Fibroblast of lung (primary cell): ENCODE data around the gene RBL2. TPM values are rescaled to one million over a fixed set of nuclear protein-coding genes. Genes with fewer than 3 reads are reported as not detected.

Experiments
- DNase-seq, 2 donors: peaks; one replicate each; pipeline versions ENCODE4 v3.0.0 to v3.0.0-alpha.2; 2010; ENCODE audit warnings: low read depth in 2 of 2
- H2AFZ ChIP-seq: 2 replicates; pipeline ENCODE4 v1.5.1; 2012; ENCODE audit warnings: low read length, control low read depth, inconsistent platforms
- H3K27ac ChIP-seq: 2 replicates; pipeline ENCODE4 v1.5.1; 2011; ENCODE audit warnings: low read length, control low read depth; ENCODE audit not compliant: insufficient read depth
- H3K27me3 ChIP-seq: 2 replicates; pipeline ENCODE4 v1.5.1; 2011; ENCODE audit warnings: mild to moderate bottlenecking, low read length; ENCODE audit not compliant: control insufficient read depth, insufficient read depth
- H3K36me3 ChIP-seq: 2 replicates; pipeline ENCODE4 v1.5.1; 2011; ENCODE audit warnings: low read length; ENCODE audit not compliant: control insufficient read depth, insufficient read depth
- H3K4me1 ChIP-seq: 2 replicates; pipeline ENCODE4 v1.5.1; 2011; ENCODE audit warnings: low read length; ENCODE audit not compliant: control insufficient read depth, insufficient read depth; ENCODE audit errors: extremely low read depth
- H3K4me2 ChIP-seq: 2 replicates; pipeline ENCODE4 v1.5.1; 2011; ENCODE audit warnings: low read length, control low read depth; ENCODE audit not compliant: insufficient read depth; ENCODE audit errors: extremely low read depth
- H3K4me3 ChIP-seq, 4 experiments: fragments of 200-600 bp in 1 of 4; sonication (generic) in 1 of 4; replicated peaks in 1 of 4; 2 replicates each; pipeline ENCODE4 v1.5.1; 2011 to 2016; ENCODE audit warnings: low read length in 4 of 4, low read depth in 3 of 4, mild to moderate bottlenecking in 3 of 4, control low read depth in 2 of 4, inconsistent platforms in 1 of 4, mixed read lengths in 1 of 4; ENCODE audit not compliant: insufficient read depth in 1 of 4; ENCODE audit errors: control extremely low read depth in 1 of 4
- H3K79me2 ChIP-seq: 2 replicates; pipeline ENCODE4 v1.5.1; 2012; ENCODE audit warnings: mild to moderate bottlenecking, low read length, inconsistent platforms; ENCODE audit not compliant: control insufficient read depth, insufficient read depth
- H3K9ac ChIP-seq: 2 replicates; pipeline ENCODE4 v1.5.1; 2011; ENCODE audit warnings: mild to moderate bottlenecking, low read length, control low read depth; ENCODE audit not compliant: insufficient read depth
- H3K9me3 ChIP-seq: 2 replicates; pipeline ENCODE4 v1.5.1; 2012; ENCODE audit warnings: low read depth, low read length; ENCODE audit not compliant: control insufficient read depth, insufficient read depth
- H4K20me1 ChIP-seq: 2 replicates; pipeline ENCODE4 v1.5.1; 2011; ENCODE audit warnings: low read length; ENCODE audit not compliant: control insufficient read depth, insufficient read depth; ENCODE audit errors: extremely low read depth
- CTCF ChIP-seq, 2 donors: IDR thresholded peaks in 1 of 2; conservative IDR thresholded peaks in 1 of 2; 1 replicate in 1 of 2; 2 replicates in 1 of 2; pipeline ENCODE4 v1.5.1; 2011 to 2012; ENCODE audit warnings: low read length in 2 of 2, control low read depth in 1 of 2, inconsistent platforms in 1 of 2, low read depth in 1 of 2, mild to moderate bottlenecking in 1 of 2
- EZH2 ChIP-seq: IDR thresholded peaks from 2 replicates; pipeline ENCODE4 v1.5.1; 2012; ENCODE audit warnings: low read length, control low read depth, mild to moderate bottlenecking; ENCODE audit errors: missing control alignments
- polyA plus RNA-seq, 2 donors: library from polyadenylated mRNA; depleted of rRNA in 1 of 2; stranded (reverse) in 1 of 2; unstranded in 1 of 2; fragments of >200 nt; gene quantifications; 2 replicates each; pipeline ENCODE4 v1.2.1, GENCODE V29; 2011 to 2012; ENCODE audit warnings: missing spikeins in 1 of 2
- total RNA-seq: library from RNA; depleted of rRNA; stranded (reverse); fragments of >200 nt; gene quantifications from 2 replicates; pipeline ENCODE4 v1.2.1, GENCODE V29; 2014

RBL2 gene
- total and polyA plus RNA-seq, 2 donors (not counting 1 experiment from before 2014, with no cell fraction given): 47.7 to 48.2 TPM

GRCh38 chr16:53429221-53429943 is 4.9 kb upstream of the RBL2 start:
- Histone ChIP-seq H3K27ac (no peak overlapping the region), H3K4me2 (no peak overlapping the region), H3K36me3 (no peaks in the 10 kb centered on the region), H3K27me3 (no peaks in the 10 kb centered on the region), H3K4me3 (no peak overlapping the region), H3K79me2 (no peaks in the 10 kb centered on the region), H3K9me3 (no peaks in the 10 kb centered on the region), H3K9ac (no peak overlapping the region), H2AFZ (no peak overlapping the region), H3K4me1 (no peaks in the 10 kb centered on the region), H4K20me1 (no peaks in the 10 kb centered on the region)
- DNase-seq: peak; percentile 60 to 87
- TF ChIP-seq EZH2 (no peak), CTCF (conservative IDR thresholded peaks at IDR 0.05 in 1 of 2, IDR thresholded peaks at IDR 0.05 in 1 of 2; ENCODE audit: low read depth in 1 of 2, low read length in 2 of 2) (no peak)

- Histone ChIP-seq H3K9me3 (no peaks in the 10 kb centered on the region), H3K27me3 (no peaks in the 10 kb centered on the region), H3K4me1 (no peaks in the 10 kb centered on the region), H4K20me1 (no peaks in the 10 kb centered on the region), H3K27ac (no peak overlapping the region), H3K9ac (no peak overlapping the region), H2AFZ (no peak overlapping the region), H3K79me2 (peaks cover 7% of the 10 kb centered on the region), H3K4me3 (no peak overlapping the region), H3K4me2 (no peak overlapping the region), H3K36me3 (no peaks in the 10 kb centered on the region)
- no peak for DNase-seq
- TF ChIP-seq EZH2: no peak
- no peak for TF ChIP-seq CTCF (conservative IDR thresholded peaks at IDR 0.05 in 1 of 2, IDR thresholded peaks at IDR 0.05 in 1 of 2; ENCODE audit: low read depth in 1 of 2, low read length in 2 of 2)
These were observed 3.9 kb upstream of the RBL2 start for GRCh38 chr16:53430363-53430762.

GRCh38 chr16:53433509-53433908 is 762 bp upstream of the RBL2 start:
- Histone ChIP-seq H3K36me3 (no peaks in the 10 kb centered on the region), H2AFZ (peak overlapping the region; percentile 90), H3K4me2 (no peak overlapping the region), H3K9ac (no peak overlapping the region), H3K4me3 (no peak overlapping the region), H3K27me3 (no peaks in the 10 kb centered on the region), H3K9me3 (no peaks in the 10 kb centered on the region), H3K79me2 (peaks cover 30% of the 10 kb centered on the region), H3K4me1 (peaks cover 3% of the 10 kb centered on the region), H4K20me1 (no peaks in the 10 kb centered on the region), H3K27ac (no peak overlapping the region)
- TF ChIP-seq EZH2 (no peak), CTCF (conservative IDR thresholded peaks at IDR 0.05 in 1 of 2, IDR thresholded peaks at IDR 0.05 in 1 of 2; ENCODE audit: low read depth in 1 of 2, low read length in 2 of 2) (no peak)
- no peak for DNase-seq
